HG03064 (cell line): Measurements from ENCODE around the gene TRAPPC11.

ENCODE experiments used
- ATAC-seq: cut with Tn5 transposase; IDR thresholded peaks from one replicate; pipeline ENCODE4 v1.9.1; 2021; ENCODE audit warnings: low read depth; ENCODE audit not compliant: unreplicated experiment

The TRAPPC11 gene

GRCh38 chr4:183755596-183755995 lies 96.5 kb downstream of the TRAPPC11 start:
- ATAC-seq = no peak

- ATAC-seq = no peak
Observed at GRCh38 chr4:183757060-183757459, 98.0 kb downstream of the TRAPPC11 start.

GRCh38 chr4:183758061-183758757 lies 99.1 kb downstream of the TRAPPC11 start:
- ATAC-seq = no peak

GRCh38 chr4:183758758-183759447 lies 99.8 kb downstream of the TRAPPC11 start:
- ATAC-seq = no peak

- ATAC-seq = no peak
Observed at GRCh38 chr4:183760326-183760725, 101.2 kb downstream of the TRAPPC11 start.
